ENCODE results near the gene ARHGAP8. TPM values are rescaled to one million over a fixed set of nuclear protein-coding genes. Genes with fewer than 3 reads are reported as not detected.

Gene ARHGAP8
- polyA plus RNA-seq, 1 donor from 2014 or later = 3.0 TPM

DNA sequence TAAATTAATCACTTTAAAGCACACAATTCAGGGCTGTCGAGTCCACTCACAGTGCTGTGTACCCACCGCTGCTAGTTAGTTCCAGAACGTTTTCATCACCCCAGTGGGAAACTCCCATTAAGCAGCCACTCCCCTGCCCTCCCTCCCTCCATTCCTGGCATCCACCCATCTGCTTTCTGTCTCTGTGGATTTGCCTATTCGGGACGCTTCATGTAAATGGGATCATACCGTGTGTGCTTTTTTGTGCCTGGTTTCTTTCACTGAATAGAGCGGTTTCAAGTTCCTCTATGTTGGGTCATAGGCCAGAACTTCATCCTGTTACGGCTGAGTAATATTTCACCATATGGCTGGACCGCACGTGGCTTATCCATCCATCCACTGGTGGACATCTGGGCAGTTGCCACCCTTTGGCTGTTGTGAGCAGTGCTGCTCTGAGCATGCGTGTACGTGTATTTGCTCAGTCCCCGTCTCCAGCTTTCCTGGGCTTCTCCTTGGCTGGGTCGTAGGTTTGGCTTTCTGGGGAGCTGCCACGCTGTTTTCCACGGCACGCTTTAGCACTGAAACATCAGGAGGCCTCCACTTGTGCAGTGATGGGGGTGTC is 30.1 kb downstream of the ARHGAP8 start:
- H4K20me1 ChIP-seq (ENCODE audit: insufficient read depth) = no peaks in the 10 kb centered on the region
- H3K4me3 ChIP-seq (ENCODE audit: low read length) = no peak overlapping the region
- no peak overlapping the region for H3K4me2 ChIP-seq (ENCODE audit: low read length)
- H3K27ac ChIP-seq (ENCODE audit: low read length) = no peak overlapping the region
- H3K27me3 ChIP-seq (ENCODE audit: insufficient read depth, low read depth, low read length) = no peaks in the 10 kb centered on the region
- no peaks in the 10 kb centered on the region for H3K9me3 ChIP-seq (ENCODE audit: low read length)
- TF ChIP-seq MXI1 (conservative IDR thresholded peaks at IDR 0.05; ENCODE audit: poor library complexity, severe bottlenecking) (no peak), POLR2AphosphoS5 (IDR thresholded peaks at IDR 0.05) (no peak), TAF1 (IDR thresholded peaks at IDR 0.05; ENCODE audit: low read depth) (no peak), EP300 (conservative IDR thresholded peaks at IDR 0.05; ENCODE audit: poor library complexity, severe bottlenecking) (no peak), SMC3 (conservative IDR thresholded peaks at IDR 0.05; ENCODE audit: poor library complexity) (no peak), RAD21 (conservative IDR thresholded peaks at IDR 0.05) (no peak), EZH2 (IDR thresholded peaks at IDR 0.05; ENCODE audit: borderline replicate concordance, insufficient read depth, low read length, poor library complexity, severe bottlenecking) (no peak), REST (IDR thresholded peaks at IDR 0.05; ENCODE audit: borderline replicate concordance) (no peak)
- TF ChIP-seq, protein P1, sequence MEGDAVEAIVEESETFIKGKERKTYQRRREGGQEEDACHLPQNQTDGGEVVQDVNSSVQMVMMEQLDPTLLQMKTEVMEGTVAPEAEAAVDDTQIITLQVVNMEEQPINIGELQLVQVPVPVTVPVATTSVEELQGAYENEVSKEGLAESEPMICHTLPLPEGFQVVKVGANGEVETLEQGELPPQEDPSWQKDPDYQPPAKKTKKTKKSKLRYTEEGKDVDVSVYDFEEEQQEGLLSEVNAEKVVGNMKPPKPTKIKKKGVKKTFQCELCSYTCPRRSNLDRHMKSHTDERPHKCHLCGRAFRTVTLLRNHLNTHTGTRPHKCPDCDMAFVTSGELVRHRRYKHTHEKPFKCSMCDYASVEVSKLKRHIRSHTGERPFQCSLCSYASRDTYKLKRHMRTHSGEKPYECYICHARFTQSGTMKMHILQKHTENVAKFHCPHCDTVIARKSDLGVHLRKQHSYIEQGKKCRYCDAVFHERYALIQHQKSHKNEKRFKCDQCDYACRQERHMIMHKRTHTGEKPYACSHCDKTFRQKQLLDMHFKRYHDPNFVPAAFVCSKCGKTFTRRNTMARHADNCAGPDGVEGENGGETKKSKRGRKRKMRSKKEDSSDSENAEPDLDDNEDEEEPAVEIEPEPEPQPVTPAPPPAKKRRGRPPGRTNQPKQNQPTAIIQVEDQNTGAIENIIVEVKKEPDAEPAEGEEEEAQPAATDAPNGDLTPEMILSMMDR (IDR thresholded peaks at IDR 0.05; ENCODE audit: poor library complexity, severe bottlenecking) = no peak
- H3F3A ChIP-seq (ENCODE audit: insufficient read depth, low read length, poor library complexity, severe bottlenecking) = no peaks in the 10 kb centered on the region
- H3K9me2 ChIP-seq (ENCODE audit: insufficient read depth, low read length) = no peaks in the 10 kb centered on the region
- H3K9ac ChIP-seq (ENCODE audit: low read length) = no peak overlapping the region
- H2AFZ ChIP-seq (ENCODE audit: low read depth, low read length) = no peak overlapping the region
- no peaks in the 10 kb centered on the region for H3K79me2 ChIP-seq (replicated peaks; ENCODE audit: insufficient read depth, low read length)
- no peaks in the 10 kb centered on the region for H3K36me3 ChIP-seq (ENCODE audit: insufficient read depth, low read length)

GRCh38 chr22:44783091-44783490 is 30.7 kb downstream of the ARHGAP8 start:
- H3K9ac ChIP-seq (ENCODE audit: low read length) = no peak overlapping the region
- H3K27me3 ChIP-seq (ENCODE audit: insufficient read depth, low read depth, low read length) = no peaks in the 10 kb centered on the region
- no peaks in the 10 kb centered on the region for H4K20me1 ChIP-seq (ENCODE audit: insufficient read depth)
- H3K4me3 ChIP-seq (ENCODE audit: low read length) = no peak overlapping the region
- H3K36me3 ChIP-seq (ENCODE audit: insufficient read depth, low read length) = no peaks in the 10 kb centered on the region
- no peak overlapping the region for H2AFZ ChIP-seq (ENCODE audit: low read depth, low read length)
- H3K27ac ChIP-seq (ENCODE audit: low read length) = no peak overlapping the region
- H3F3A ChIP-seq (ENCODE audit: insufficient read depth, low read length, poor library complexity, severe bottlenecking) = no peaks in the 10 kb centered on the region
- H3K9me2 ChIP-seq (ENCODE audit: insufficient read depth, low read length) = no peaks in the 10 kb centered on the region
- no peak for TF ChIP-seq TAF1 (IDR thresholded peaks at IDR 0.05; ENCODE audit: low read depth)
- TF ChIP-seq MXI1 (conservative IDR thresholded peaks at IDR 0.05; ENCODE audit: poor library complexity, severe bottlenecking) = no peak
- TF ChIP-seq, protein P1 (IDR thresholded peaks at IDR 0.05; ENCODE audit: poor library complexity, severe bottlenecking) = no peak
- TF ChIP-seq EP300 (conservative IDR thresholded peaks at IDR 0.05; ENCODE audit: poor library complexity, severe bottlenecking) = no peak
- no peak for TF ChIP-seq EZH2 (IDR thresholded peaks at IDR 0.05; ENCODE audit: borderline replicate concordance, insufficient read depth, low read length, poor library complexity, severe bottlenecking)
- TF ChIP-seq POLR2AphosphoS5 (IDR thresholded peaks at IDR 0.05) = no peak
- TF ChIP-seq SMC3 (conservative IDR thresholded peaks at IDR 0.05; ENCODE audit: poor library complexity) = no peak
- TF ChIP-seq REST (IDR thresholded peaks at IDR 0.05; ENCODE audit: borderline replicate concordance) = no peak
- TF ChIP-seq RAD21 (conservative IDR thresholded peaks at IDR 0.05) = no peak
- H3K4me2 ChIP-seq (ENCODE audit: low read length) = no peak overlapping the region
- no peaks in the 10 kb centered on the region for H3K9me3 ChIP-seq (ENCODE audit: low read length)
- no peaks in the 10 kb centered on the region for H3K79me2 ChIP-seq (replicated peaks; ENCODE audit: insufficient read depth, low read length)

Data from neural cell (in vitro differentiated cells).